HG02981 (cell line): ENCODE data around the gene MAN2A1.

Experiments used
- ATAC-seq: cut with Tn5 transposase; IDR thresholded peaks from one replicate; pipeline ENCODE4 v1.9.1; 2021; ENCODE audit warnings: mild to moderate bottlenecking, moderate library complexity; ENCODE audit not compliant: unreplicated experiment

MAN2A1 gene

DNA sequence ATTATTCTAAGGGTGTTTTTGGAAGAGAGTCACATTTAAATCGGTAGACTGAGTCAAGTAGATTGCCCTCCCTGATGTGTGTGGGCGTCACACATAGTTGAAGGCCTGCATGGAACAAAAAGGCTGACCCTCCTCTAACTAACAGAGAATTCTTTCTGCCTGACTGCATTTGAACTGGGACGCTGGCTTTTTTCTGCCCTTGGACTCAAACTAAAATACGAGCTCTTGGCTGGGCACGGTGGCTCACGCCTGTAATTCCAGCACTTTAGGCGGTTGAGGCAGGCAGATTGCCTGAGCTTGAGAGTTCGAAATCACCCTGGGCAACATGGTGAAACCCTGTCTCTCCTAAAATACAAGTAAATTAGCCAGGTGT is 209.4 kb downstream of the MAN2A1 start:
- no peak for ATAC-seq

DNA sequence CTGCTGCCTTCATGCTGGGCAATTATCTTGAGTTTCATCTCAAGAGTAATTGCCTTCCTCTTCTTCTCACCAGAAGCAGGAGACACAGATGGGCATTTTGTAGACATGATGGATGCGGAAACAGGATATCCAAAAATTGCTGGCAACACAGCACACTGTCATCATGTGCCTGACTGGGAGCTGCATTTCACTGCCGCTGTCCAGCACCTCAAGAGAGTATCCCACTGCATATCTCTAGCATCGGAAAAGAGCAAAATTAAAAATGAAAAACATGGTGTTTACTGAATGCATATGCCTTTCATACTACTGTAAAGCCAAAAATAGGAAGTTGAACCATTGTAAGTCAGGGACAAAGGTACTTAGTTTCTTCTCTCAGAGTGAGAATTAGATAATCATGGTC is 210.7 kb downstream of the MAN2A1 start:
- no peak for ATAC-seq

DNA sequence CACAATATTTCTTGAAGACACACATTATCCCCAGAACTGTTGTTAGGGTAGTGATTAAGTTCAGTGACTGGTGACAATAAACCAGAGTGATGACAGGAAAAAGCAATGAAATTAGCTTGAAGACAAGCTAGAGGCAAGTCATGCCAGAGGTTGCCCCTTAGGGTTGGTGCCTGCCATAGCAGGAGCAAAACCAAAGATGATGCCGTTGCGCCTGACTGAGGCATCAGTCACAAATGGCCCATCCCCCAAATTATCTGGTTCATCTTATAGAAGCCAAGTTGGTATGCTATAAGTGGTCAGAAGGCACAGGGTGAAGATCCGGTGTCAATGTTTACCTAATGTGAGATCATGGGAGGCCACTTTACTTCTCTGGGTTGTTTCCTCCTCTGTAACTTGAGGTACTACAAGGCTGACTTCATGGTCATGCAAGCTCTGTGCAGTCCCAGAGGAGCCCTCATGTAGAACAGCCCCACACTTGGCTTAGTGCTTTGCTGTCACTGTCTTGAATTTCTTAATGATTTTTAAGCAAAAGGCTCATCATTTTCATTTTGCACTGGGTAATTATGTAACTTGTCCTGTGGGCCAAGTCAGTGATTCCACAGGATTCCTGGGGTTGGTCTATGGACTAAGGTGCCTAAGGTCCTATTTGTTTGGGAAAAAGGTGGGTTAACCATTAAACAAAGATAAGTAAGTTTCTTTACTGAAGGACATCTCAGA is 211.3 kb downstream of the MAN2A1 start:
- ATAC-seq: no peak

DNA sequence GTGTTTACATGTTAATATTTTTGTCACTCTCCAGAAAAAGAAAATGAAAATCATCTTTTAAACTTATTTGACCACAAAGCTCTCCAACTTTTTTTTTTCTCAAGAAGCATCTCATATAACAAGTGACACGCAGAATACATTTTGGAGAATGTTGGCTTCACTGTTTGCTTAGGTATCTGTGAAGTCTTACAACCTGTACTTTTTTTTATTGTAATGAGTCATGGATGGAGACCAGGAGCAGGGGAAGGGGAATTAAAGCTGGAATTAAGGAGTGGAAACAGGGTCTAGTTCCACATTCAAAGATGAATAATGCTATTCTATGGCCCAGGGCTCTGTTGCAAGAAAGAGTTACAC is 211.9 kb downstream of the MAN2A1 start:
- no peak for ATAC-seq

DNA sequence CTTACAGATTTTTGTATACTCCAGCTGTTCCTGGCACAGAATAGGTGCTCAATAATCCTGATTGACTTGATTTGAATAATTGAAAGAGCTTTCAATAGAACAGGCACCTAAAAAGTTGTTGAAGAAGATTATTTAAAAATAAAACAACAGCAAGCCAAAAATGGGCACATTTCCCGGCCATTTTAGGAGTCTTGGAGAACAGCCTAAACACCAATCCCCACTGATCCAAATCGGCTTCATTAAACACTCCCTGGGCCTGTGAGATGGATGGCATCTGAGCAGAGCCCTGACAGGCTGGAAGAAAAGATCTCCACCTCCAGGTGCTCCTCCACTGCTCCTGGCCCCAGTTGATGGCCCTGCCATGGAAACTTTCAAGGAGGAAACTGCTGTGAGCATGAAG is 213.3 kb downstream of the MAN2A1 start:
- no peak for ATAC-seq

DNA sequence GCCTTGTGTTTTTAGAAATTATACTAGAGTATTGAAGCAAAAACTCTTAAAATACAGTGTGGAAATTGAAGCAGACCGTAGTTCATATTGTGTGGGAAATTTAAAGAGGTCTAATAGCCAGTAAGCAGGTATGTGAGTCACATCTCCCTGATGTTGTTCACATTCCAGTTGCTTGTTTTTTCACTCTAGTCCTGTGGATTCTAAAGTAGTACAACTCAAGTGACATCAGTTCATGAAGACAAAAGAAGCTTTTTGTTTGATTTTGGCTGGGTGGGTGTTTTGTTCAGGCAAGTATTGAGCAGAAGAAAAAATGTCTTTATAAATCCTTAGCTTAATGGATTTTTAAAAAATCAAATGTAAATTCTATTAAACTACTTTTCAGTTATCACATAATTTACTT is 216.2 kb downstream of the MAN2A1 start:
- ATAC-seq: no peak

DNA sequence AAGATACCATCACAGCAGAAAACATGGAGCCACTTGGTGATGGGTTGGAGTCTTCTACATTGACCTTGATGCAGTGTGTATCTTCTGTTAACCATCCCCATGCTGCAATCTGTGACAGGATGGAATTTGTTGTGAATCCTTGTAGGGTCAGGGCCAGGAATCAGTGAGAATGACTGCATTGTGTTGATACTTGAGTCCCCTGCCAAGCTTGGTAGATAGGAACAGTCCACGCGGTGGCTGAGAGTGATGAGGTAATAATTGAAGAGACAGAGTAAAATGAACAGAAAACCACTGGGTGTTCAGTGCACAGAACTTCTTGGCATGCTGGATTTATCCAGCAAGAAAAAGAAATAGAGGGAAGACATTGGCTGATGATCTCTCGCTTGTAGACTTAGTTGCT is 217.5 kb downstream of the MAN2A1 start:
- no peak for ATAC-seq

DNA sequence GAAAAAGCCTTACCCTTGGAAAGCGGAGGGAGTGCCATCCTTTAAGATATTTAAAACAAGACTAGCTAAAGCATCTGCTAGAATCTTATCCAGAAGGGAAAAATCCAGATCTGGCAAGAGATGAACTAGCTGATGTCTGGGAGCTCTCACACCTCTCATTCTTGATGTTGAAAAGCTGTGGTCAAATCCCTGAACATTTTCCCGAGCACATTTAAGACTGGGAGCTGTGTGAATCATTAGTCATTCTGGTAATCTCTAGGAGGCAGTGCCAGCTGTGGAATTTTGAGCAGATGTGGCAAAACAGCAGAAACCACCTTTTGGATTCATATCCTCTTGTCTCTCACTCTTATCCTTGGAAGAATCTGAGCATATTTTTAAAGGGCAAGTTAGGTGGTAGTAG is 218.0 kb downstream of the MAN2A1 start:
- no peak for ATAC-seq

DNA sequence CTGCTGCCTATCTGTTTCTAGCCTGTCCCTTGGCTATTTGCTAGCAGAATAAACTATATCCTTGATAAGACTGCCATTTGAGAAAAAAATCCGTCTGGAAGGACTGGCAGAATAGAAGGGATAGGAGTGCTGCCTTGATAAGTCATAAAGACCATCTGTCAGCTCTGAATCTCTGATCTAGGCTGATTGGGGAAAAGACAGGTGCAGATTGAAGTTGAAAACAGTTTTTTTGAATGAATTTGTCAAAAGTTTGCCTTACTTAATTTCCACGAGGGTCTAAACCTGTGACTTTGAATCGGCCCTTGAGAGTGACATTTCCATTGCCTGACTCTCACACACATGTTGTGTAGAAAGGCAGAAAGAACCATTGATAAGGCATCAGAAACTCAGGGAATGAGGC is 218.6 kb downstream of the MAN2A1 start:
- no peak for ATAC-seq

DNA sequence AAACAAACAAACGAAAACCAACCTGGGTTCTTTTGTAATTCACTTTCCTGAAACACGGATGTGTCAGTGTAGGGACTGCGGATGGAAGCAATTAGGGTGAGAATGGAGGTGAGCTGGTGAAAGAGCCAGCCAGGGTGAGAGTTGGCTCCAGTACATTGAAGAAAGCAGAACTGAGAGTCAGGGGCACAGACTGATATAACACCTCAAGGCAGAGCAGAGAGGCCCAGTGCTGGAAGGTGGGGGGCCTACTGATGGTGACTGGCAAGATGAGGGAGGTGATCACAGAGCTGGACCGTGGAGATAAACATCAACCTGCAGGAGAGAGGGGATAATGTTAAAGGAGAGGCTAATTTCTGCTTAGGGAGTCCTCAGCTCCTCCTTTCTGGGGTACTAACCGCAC is 221.1 kb downstream of the MAN2A1 start:
- ATAC-seq: no peak

DNA sequence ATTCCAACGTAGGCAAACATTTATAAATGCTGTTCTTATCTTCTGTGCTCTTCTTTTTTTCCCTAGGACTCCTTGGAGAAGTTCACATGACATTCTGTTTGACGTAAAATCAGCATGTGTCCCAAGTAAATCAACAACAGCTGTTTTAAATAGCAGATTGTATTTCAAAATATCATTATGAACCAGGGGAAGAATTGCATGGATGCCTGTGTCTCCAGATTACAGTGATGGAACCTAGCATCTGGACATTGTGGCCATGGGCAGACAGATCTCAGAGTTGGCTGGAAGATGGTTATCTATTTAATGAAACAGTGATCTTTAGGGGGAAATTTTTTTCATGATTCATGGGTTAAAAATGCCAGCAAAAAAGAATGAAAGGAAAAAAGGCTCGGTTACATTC is 222.0 kb downstream of the MAN2A1 start:
- no peak for ATAC-seq

DNA sequence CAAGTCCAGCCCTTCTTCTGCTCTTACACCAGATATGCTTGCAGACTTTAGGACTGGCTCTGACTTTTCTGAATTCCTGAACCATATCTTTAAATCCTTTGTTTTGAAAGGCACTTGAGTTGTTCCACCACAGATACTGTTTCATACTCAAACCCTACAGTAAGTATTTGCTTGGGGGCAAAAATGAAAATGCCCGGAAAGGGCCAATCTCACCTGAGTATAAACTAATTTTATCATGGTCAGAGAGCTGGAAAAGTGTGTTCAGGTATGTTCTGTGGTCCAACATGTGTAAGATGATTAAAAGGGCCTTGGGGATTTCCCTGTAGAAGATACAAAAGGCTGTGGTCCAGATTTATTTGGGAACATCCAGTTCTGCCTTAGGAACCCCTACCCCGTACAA is 225.2 kb downstream of the MAN2A1 start:
- ATAC-seq: no peak

DNA sequence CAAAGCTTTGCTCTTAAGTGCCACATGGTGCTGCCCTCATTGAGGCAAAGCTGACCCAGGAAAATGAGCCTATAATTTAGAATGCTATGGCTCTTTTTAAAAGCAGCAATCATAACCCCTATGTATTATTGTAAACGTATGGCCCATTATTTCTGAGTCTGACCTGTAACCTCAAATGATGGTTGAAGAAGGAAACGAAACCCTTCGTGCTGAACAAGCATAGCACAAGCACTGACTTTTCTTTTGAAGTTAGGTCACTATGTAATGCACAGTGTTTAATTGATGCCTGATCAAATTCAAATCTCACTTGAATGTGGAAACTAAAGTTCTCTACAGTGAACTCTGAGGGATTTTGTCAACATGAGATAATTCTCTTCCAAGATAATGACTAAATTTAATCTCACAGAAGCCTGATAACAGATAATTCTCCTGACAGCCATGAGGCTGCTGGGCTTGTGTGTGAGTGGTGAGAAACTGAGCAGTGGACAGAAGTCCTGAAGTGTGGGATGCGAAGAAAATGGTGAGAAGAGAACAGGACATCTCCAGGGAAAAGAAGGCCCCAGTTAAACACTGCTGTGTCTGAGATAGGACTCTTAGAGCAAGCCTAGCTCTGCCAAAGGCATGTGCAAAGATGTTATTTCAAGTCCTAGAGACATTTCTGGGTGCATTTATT is 226.9 kb downstream of the MAN2A1 start:
- ATAC-seq: no peak
